HL-60 (cell line): Measurements from ENCODE around the gene DNMT3L.
"Not testable (repeated sequence)": the region's sequence is repeated elsewhere in the genome, so short reads cannot be mapped to it uniquely, and the experiment has no call there.

Source experiments
- DNase-seq, 2 experiments: peaks; one replicate each; pipeline ENCODE4 v3.0.0-alpha.2; 2010 to 2020; ENCODE audit warnings: low read depth in 1 of 2, low spot score in 1 of 2
- H3K27ac ChIP-seq: fragments of 250-450 bp; sonication (Bioruptor Pico); replicated peaks from 2 replicates; pipeline ENCODE4 v1.5.1; 2020; ENCODE audit warnings: mild to moderate bottlenecking, moderate library complexity
- H3K27me3 ChIP-seq: fragments of 250-450 bp; sonication (Bioruptor Pico); 2 replicates; pipeline ENCODE4 v1.5.1; 2021; ENCODE audit warnings: mild to moderate bottlenecking, moderate library complexity; ENCODE audit not compliant: insufficient read depth, poor library complexity, severe bottlenecking
- H3K4me3 ChIP-seq: replicated peaks from 2 replicates; pipeline ENCODE4 v1.5.1; 2011; ENCODE audit warnings: mild to moderate bottlenecking, control low read depth, low read length; ENCODE audit not compliant: insufficient read depth
- CTCF ChIP-seq: IDR thresholded peaks from one replicate; pipeline ENCODE4 v1.5.1; 2011; ENCODE audit warnings: low read length, control low read depth, inconsistent platforms; ENCODE audit not compliant: insufficient read depth
- GABPA ChIP-seq: IDR thresholded peaks from 2 replicates; pipeline ENCODE4 v1.6.1; 2012; ENCODE audit warnings: low read depth
- POLR2AphosphoS5 ChIP-seq: IDR thresholded peaks from 2 replicates; pipeline ENCODE4 v1.6.1; 2012; ENCODE audit warnings: low read depth
- REST ChIP-seq: IDR thresholded peaks from 2 replicates; pipeline ENCODE4 v1.6.1; 2012; ENCODE audit warnings: low read depth; ENCODE audit not compliant: insufficient replicate concordance
- SPI1 ChIP-seq: IDR thresholded peaks from 2 replicates; pipeline ENCODE4 v1.6.1; 2012; ENCODE audit warnings: low read depth, mild to moderate bottlenecking, borderline replicate concordance

DNMT3L gene

GRCh38 chr21:44255511-44255981 is 6.2 kb downstream of the DNMT3L start:
- TF ChIP-seq GABPA = no peak
- no peak for TF ChIP-seq CTCF
- TF ChIP-seq REST = no peak
- no peak for TF ChIP-seq POLR2AphosphoS5
- no peak for TF ChIP-seq SPI1
- no peak overlapping the region for H3K27ac ChIP-seq
- H3K27me3 ChIP-seq = no peaks in the 10 kb centered on the region
- DNase-seq = no peak
- H3K4me3 ChIP-seq = no peak overlapping the region

GRCh38 chr21:44253832-44254710 is 7.6 kb downstream of the DNMT3L start:
- TF ChIP-seq POLR2AphosphoS5 = no peak
- peak; percentile 24 for TF ChIP-seq REST
- TF ChIP-seq GABPA = no peak
- Histone ChIP-seq H3K4me3 (no peak overlapping the region), H3K27ac (no peak overlapping the region), H3K27me3 (no peaks in the 10 kb centered on the region)
- DNase-seq = no peak

GRCh38 chr21:44249204-44250037 is 12.3 kb downstream of the DNMT3L start:
- not testable (repeated sequence) for H3K4me3 ChIP-seq, H3K27ac ChIP-seq, H3K27me3 ChIP-seq, DNase-seq

- not testable (repeated sequence) for H3K4me3 ChIP-seq, DNase-seq, H3K27me3 ChIP-seq, H3K27ac ChIP-seq
These were observed 13.8 kb downstream of the DNMT3L start for GRCh38 chr21:44247904-44248303.

GRCh38 chr21:44243980-44244379 is 17.7 kb downstream of the DNMT3L start:
- not testable (repeated sequence) for H3K27me3 ChIP-seq, H3K27ac ChIP-seq, H3K4me3 ChIP-seq, DNase-seq

- H3K27me3 ChIP-seq, H3K4me3 ChIP-seq, DNase-seq, H3K27ac ChIP-seq: not testable (repeated sequence)
These were observed 20.4 kb downstream of the DNMT3L start for GRCh38 chr21:44241281-44241680.

GRCh38 chr21:44240842-44241241 is 20.9 kb downstream of the DNMT3L start, which contains the start of gene ICOSLG:
ICOSLG (minus strand) TSS chr21:44240943; CDS start chr21:44240817, 126 bp downstream.
- H3K4me3 ChIP-seq, H3K27me3 ChIP-seq, DNase-seq, H3K27ac ChIP-seq: not testable (repeated sequence)

GRCh38 chr21:44240353-44240752 is 21.3 kb downstream of the DNMT3L start:
- not testable (repeated sequence) for H3K4me3 ChIP-seq, H3K27ac ChIP-seq, DNase-seq, H3K27me3 ChIP-seq

- DNase-seq, H3K27me3 ChIP-seq, H3K4me3 ChIP-seq, H3K27ac ChIP-seq: not testable (repeated sequence)
These were observed 32.1 kb downstream of the DNMT3L start for GRCh38 chr21:44229561-44229960.
